Cardiac muscle cell (in vitro differentiated cells and primary cell): ENCODE measurements around the gene HSPB2. TPM values are rescaled to one million over a fixed set of nuclear protein-coding genes. Genes with fewer than 3 reads are reported as not detected.

Experiments used
- DNase-seq, 2 donors: peaks; one replicate each; pipeline versions ENCODE4 v3.0.0 to v3.0.0-alpha.2; 2010 to 2017; ENCODE audit warnings: low read depth in 1 of 2, low spot score in 1 of 2
- H3K27ac ChIP-seq: fragments of 200-600 bp; sonication (generic); 2 replicates; pipeline ENCODE4 v1.5.1; 2016
- H3K27me3 ChIP-seq: fragments of 200-600 bp; sonication (generic); 2 replicates; pipeline ENCODE4 v1.6.0; 2016; ENCODE audit warnings: control low read depth
- H3K36me3 ChIP-seq: fragments of 200-600 bp; sonication (generic); 2 replicates; pipeline ENCODE4 v1.5.1; 2016; ENCODE audit warnings: control low read depth
- H3K4me1 ChIP-seq: fragments of 200-600 bp; sonication (generic); 2 replicates; pipeline ENCODE4 v1.8.1; 2017; ENCODE audit warnings: low read depth, mild to moderate bottlenecking, mixed run types
- H3K4me3 ChIP-seq: fragments of 200-600 bp; sonication (generic); 2 replicates; pipeline ENCODE4 v1.5.1; 2016; ENCODE audit warnings: mild to moderate bottlenecking
- H3K9me3 ChIP-seq: fragments of 200-600 bp; sonication (generic); 2 replicates; pipeline ENCODE4 v1.5.1; 2017; ENCODE audit warnings: low read depth, mild to moderate bottlenecking, control low read depth
- polyA plus RNA-seq: library from polyadenylated mRNA; unstranded; fragments of >200 nt; fragmentation: Nextera tagmentation; extraction: Ambion mirVana; gene quantifications from 2 replicates; pipeline ENCODE4 v1.2.1, GENCODE V29; 2016
- total RNA-seq: library from RNA; depleted of rRNA; stranded (reverse); fragments of >200 nt; gene quantifications from 2 replicates; pipeline ENCODE4 v1.2.3, GENCODE V29; 2016
- TF ChIP-seq, protein P1 (sequence below): IDR thresholded peaks from 2 replicates; pipeline ENCODE4 v1.5.1; 2012; ENCODE audit warnings: low read depth, mild to moderate bottlenecking, low read length

HSPB2 gene
- total and polyA plus RNA-seq, 2 experiments from 2014 or later, result 0.36 to 6.6 TPM

DNA sequence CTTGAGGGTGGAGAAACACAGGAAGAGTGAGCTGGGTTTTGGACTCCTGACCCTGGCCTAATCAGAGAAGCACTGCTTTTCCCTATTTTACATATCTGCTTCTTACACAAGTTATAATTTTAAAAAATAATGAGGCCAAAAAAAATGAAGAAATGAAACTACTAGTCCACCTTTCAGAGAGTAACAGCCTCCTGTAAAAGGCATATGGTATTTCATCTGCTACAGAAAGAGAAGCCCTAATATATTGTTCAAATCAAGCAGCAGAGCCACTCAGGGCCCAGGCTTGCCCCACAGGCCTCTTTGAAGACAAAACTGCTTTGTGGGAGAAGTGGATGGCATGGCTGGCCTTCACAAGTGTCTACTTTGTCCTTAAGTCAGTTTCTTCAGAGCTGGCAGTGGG is 34.6 kb downstream of the HSPB2 start:
- Histone ChIP-seq H3K9me3 (no peaks in the 10 kb centered on the region), H3K27me3 (no peaks in the 10 kb centered on the region), H3K27ac (peak overlapping the region; percentile 64), H3K36me3 (no peaks in the 10 kb centered on the region), H3K4me1 (peaks cover 11% of the 10 kb centered on the region), H3K4me3 (no peak overlapping the region)
- TF ChIP-seq, protein P1, sequence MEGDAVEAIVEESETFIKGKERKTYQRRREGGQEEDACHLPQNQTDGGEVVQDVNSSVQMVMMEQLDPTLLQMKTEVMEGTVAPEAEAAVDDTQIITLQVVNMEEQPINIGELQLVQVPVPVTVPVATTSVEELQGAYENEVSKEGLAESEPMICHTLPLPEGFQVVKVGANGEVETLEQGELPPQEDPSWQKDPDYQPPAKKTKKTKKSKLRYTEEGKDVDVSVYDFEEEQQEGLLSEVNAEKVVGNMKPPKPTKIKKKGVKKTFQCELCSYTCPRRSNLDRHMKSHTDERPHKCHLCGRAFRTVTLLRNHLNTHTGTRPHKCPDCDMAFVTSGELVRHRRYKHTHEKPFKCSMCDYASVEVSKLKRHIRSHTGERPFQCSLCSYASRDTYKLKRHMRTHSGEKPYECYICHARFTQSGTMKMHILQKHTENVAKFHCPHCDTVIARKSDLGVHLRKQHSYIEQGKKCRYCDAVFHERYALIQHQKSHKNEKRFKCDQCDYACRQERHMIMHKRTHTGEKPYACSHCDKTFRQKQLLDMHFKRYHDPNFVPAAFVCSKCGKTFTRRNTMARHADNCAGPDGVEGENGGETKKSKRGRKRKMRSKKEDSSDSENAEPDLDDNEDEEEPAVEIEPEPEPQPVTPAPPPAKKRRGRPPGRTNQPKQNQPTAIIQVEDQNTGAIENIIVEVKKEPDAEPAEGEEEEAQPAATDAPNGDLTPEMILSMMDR, result no peak
- DNase-seq, result no peak

DNA sequence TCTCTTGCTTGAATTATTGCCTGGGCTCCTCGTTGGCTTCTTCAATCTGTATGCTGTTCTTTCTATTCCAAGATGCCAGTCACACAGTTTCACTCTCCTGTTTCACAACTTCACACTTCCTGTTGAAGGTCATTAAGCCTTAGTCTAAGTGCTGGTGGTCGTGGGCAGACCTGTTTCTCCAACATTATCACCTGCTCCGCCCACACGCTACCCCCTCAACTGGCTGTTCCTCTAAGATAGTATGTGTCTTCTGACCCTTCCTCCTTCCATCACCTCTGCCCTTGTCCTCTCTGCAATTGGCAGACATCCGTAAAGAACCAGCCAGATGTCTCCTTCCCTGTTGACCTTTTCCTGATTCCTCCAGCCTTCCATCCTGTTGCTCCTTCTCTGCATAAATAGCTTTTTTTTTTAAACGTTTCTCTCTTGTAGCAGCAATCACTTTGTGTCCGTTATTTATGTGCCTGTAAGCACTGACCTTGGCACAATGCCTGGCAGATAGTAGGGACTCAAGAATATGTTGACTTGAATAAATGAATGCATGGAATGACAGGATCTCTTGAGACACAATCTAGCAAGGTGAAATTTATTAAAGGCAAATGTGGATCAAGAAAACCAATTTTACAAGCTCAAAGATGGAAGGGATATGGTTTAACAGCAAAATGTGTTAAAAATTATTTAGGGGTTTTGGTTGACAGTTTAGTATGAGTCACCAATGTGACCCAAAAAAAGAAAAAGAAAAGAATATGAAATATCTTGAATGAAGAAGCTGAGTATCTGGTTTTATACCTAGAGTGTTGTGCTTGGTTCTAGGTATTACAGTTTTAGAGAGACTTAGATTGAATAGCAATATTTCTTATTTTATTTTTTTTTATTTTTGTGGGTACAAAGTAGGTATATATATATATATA is 37.2 kb downstream of the HSPB2 start:
- no peak overlapping the region for H3K27ac ChIP-seq
- H3K4me1 ChIP-seq, result peaks cover 11% of the 10 kb centered on the region
- no peaks in the 10 kb centered on the region for H3K9me3 ChIP-seq
- peak in 1 of 2 donors; percentile 21 for DNase-seq
- no peaks in the 10 kb centered on the region for H3K27me3 ChIP-seq
- TF ChIP-seq, protein P1, result no peak
- H3K36me3 ChIP-seq, result no peaks in the 10 kb centered on the region
- no peak overlapping the region for H3K4me3 ChIP-seq

DNA sequence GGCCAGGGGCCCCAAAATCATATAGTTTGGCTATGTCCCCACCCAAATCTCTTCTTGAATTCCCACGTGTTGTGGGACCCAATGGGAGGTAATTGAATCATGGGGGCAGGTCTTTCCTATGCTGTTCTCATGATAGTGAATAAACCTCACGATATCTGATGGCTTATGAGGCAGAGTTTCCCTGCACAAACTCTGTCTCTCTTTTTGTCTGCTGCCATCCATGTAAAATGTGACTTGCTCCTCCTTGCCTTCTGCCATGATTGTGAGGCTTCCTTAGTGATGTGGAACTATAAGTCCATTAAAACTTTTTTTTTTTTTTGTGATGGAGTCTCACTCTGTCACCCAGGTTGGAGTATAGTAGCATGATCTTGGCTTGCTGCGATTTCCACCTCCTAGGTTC is 39.0 kb downstream of the HSPB2 start:
- no peak for DNase-seq
- no peaks in the 10 kb centered on the region for H3K9me3 ChIP-seq
- H3K27ac ChIP-seq, result no peak overlapping the region
- peaks cover 11% of the 10 kb centered on the region for H3K4me1 ChIP-seq
- no peaks in the 10 kb centered on the region for H3K36me3 ChIP-seq
- TF ChIP-seq, protein P1, result no peak
- no peaks in the 10 kb centered on the region for H3K27me3 ChIP-seq
- H3K4me3 ChIP-seq, result no peak overlapping the region

DNA sequence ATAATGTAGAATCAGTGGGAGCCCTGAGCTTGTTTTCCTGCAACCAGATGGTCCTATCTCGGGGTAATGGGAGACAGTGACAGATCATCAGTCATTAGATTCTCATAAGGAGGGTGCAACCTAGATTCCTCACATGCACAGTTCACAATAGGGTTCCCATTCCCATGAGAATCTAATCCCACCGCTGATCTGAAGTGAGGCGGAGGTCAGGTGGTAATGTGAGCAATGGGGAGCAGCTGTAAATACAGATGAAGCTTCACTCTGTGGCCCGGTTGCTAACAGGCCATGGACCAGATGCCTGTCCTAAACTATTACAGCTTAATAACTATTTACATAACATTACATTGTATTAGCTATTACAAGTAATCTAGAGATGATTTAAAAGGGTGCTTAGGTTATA is 41.6 kb downstream of the HSPB2 start:
- Histone ChIP-seq H3K4me3 (no peak overlapping the region), H3K27ac (no peak overlapping the region), H3K9me3 (no peaks in the 10 kb centered on the region), H3K4me1 (peaks cover 5% of the 10 kb centered on the region), H3K36me3 (no peaks in the 10 kb centered on the region), H3K27me3 (no peaks in the 10 kb centered on the region)
- DNase-seq, result no peak
- TF ChIP-seq, protein P1, result no peak

DNA sequence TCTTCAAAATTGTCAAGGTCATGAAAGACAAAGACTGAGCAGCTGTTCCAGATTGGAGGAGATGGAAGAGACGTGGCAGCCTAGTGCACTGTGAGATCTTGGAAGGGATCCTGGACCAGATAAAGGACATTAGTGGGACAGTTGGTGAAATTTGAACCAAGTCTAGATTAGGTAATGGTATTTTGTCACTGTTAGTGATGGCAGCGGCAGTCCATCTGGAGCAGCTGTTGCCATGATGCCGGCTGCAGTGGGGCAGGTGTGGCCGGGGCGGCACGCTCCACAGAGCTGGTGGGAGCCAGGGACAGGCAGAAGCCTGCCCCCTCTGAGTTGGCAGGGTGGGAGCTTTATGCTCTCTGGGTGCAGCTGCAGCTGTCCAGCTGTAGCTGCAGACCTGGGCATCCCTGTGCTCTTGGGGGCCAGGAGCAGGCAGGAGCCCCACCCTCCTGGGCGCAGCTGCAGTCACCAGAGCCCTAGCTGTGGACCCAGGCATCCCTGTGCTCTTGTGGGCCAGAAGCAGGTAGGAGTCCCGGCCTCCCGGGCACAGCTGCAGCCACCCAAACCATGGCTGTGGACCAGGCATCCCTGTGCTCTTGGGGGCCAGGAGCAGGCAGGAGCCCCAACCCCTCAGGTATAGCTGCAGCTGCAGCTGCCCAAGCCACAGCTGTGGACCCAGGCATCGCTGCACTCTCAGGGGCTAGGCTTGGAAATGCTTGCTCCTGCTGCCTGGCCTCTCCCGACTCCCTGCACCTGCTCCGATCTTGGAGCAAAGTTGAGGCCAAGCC is 45.3 kb downstream of the HSPB2 start:
- Histone ChIP-seq H3K36me3 (no peaks in the 10 kb centered on the region), H3K4me1 (no peaks in the 10 kb centered on the region), H3K9me3 (no peaks in the 10 kb centered on the region), H3K27ac (no peak overlapping the region), H3K27me3 (no peaks in the 10 kb centered on the region), H3K4me3 (no peak overlapping the region)
- no peak for DNase-seq
- TF ChIP-seq, protein P1, result no peak
